K562 (cell line): ENCODE results near the gene SAPCD1. TPM values are rescaled to one million over a fixed set of nuclear protein-coding genes. Genes with fewer than 3 reads are reported as not detected.

Experiments used
- ATAC-seq: fragments of 200-7000 bp; cut with Tn5 transposase; 3 replicates; pipeline ENCODE4 v1.9.1; 2020; ENCODE audit warnings: moderate library complexity
- BruUV-seq: library from RNA; stranded (reverse); fragments of 400-500 nt; replicated peaks from 2 replicates; lab custom pipeline; 2021; lab: Mats Ljungman, UMichigan
- CTCF ChIA-PET: fragments of 300-600 bp; formaldehyde crosslinking; extraction: SDS; loops from one replicate; lab custom pipeline; 2021; ENCODE audit warnings: low intra/inter-chr PET ratio; lab: Yijun Ruan, JAX
- POLR2A ChIA-PET: fragments of 300-600, 350-650 bp; sonication (Branson Sonifier 250); formaldehyde crosslinking; extraction: SDS; loops from one replicate; lab custom pipeline; 2021; ENCODE audit warnings: antibody characterized with exemption, inconsistent platforms; lab: Yijun Ruan, JAX
- DNase-seq, 4 experiments: peaks; one replicate each; pipeline versions ENCODE4 v3.0.0 to v3.0.0-alpha.2; 2011 to 2018; ENCODE audit warnings: low spot score in 3 of 4, mixed read lengths in 3 of 4; ENCODE audit errors: extremely low read depth in 1 of 4
- FAIRE-seq: peaks from 2 replicates; lab custom pipeline; 2011; peaks lifted over from hg19 to GRCh38; lab: Jason Lieb, UNC
- H2AFZ ChIP-seq: 2 replicates; pipeline ENCODE4 v1.6.0; 2011; ENCODE audit warnings: low read depth, low read length, control low read depth, inconsistent platforms
- H3K27ac ChIP-seq: fragments of 200-600 bp; 3 replicates; pipeline ENCODE4 v1.8.0; 2011; ENCODE audit warnings: low read depth, mild to moderate bottlenecking, control low read depth, inconsistent platforms, low read length, moderate library complexity, mixed read lengths; ENCODE audit errors: extremely low read depth
- H3K27me3 ChIP-seq, 2 experiments: fragments of 300-600 bp in 1 of 2; 2 replicates in 1 of 2; 3 replicates in 1 of 2; pipeline versions ENCODE4 v1.6.0 to v1.8.0; 2011; ENCODE audit warnings: inconsistent platforms in 2 of 2, low read length in 2 of 2, mild to moderate bottlenecking in 1 of 2, mixed read lengths in 1 of 2, moderate library complexity in 1 of 2; ENCODE audit not compliant: control insufficient read depth in 2 of 2, insufficient read depth in 2 of 2
- H3K36me3 ChIP-seq: fragments of 300-600 bp; 3 replicates; pipeline ENCODE4 v1.8.0; 2011; ENCODE audit warnings: mild to moderate bottlenecking, low read length, inconsistent platforms; ENCODE audit not compliant: control insufficient read depth, insufficient read depth
- H3K4me1 ChIP-seq, 2 experiments: fragments of 200-600 bp in 1 of 2; replicated peaks in 1 of 2; 2 replicates in 1 of 2; 3 replicates in 1 of 2; pipeline versions ENCODE4 v1.5.1 to v1.8.0; 2011; ENCODE audit warnings: inconsistent platforms in 2 of 2, low read length in 2 of 2, mild to moderate bottlenecking in 1 of 2, mixed read lengths in 1 of 2, moderate library complexity in 1 of 2; ENCODE audit not compliant: control insufficient read depth in 2 of 2, insufficient read depth in 2 of 2
- H3K4me2 ChIP-seq: 2 replicates; pipeline ENCODE4 v1.6.1; 2011; ENCODE audit warnings: low read length, control low read depth, inconsistent platforms, mixed read lengths; ENCODE audit not compliant: insufficient read depth
- H3K4me3 ChIP-seq: fragments of 200-600 bp; sonication (generic), shearing (Covaris generic); 2 replicates; pipeline ENCODE4 v1.5.1; 2016; ENCODE audit warnings: control low read depth, inconsistent platforms
- H3K79me2 ChIP-seq: fragments of 200-600 bp; 3 replicates; pipeline ENCODE4 v1.8.0; 2011; ENCODE audit warnings: low read length, inconsistent platforms; ENCODE audit not compliant: control insufficient read depth, insufficient read depth
- H3K9ac ChIP-seq, 2 experiments: 2 replicates each; pipeline versions ENCODE4 v1.6.0 to v1.6.1; 2011; ENCODE audit warnings: low read depth in 2 of 2, low read length in 2 of 2, control low read depth in 1 of 2, inconsistent platforms in 1 of 2, mild to moderate bottlenecking in 1 of 2, mixed read lengths in 1 of 2; ENCODE audit not compliant: insufficient read depth in 1 of 2
- H3K9me1 ChIP-seq: one replicate; pipeline ENCODE4 v1.6.0; 2011; ENCODE audit warnings: inconsistent platforms, mild to moderate bottlenecking, low read length, moderate library complexity; ENCODE audit not compliant: control insufficient read depth, insufficient read depth
- H3K9me3 ChIP-seq: replicated peaks from 2 replicates; pipeline ENCODE4 v1.5.1; 2011; ENCODE audit warnings: low read depth, low read length, inconsistent platforms; ENCODE audit not compliant: control insufficient read depth, insufficient read depth
- H4K20me1 ChIP-seq: replicated peaks from 2 replicates; pipeline ENCODE4 v1.6.1; 2011; ENCODE audit warnings: low read length, inconsistent platforms, mixed read lengths; ENCODE audit not compliant: control insufficient read depth, insufficient read depth
- FIP1L1 ChIP-seq: fragments of 200-400 bp; formaldehyde crosslinking; IDR thresholded peaks from 2 replicates; pipeline ENCODE4 v1.6.1; 2018; ENCODE audit warnings: mild to moderate bottlenecking, low read depth, low read length; ENCODE audit not compliant: poor library complexity, severe bottlenecking
- IRF1 ChIP-seq: sonication (generic); formaldehyde crosslinking; IDR thresholded peaks from 2 replicates; pipeline ENCODE4 v1.8.0; 2022; ENCODE audit warnings: missing genetic modification reagents, mild to moderate bottlenecking, borderline replicate concordance
- JUND ChIP-seq, 2 experiments: IDR thresholded peaks; 2 replicates in 1 of 2; 3 replicates in 1 of 2; pipeline ENCODE4 v1.6.1; 2011; ENCODE audit warnings: borderline replicate concordance in 2 of 2, low read depth in 2 of 2, low read length in 2 of 2, improper control_type of control experiment in 1 of 2, missing biosample characterization in 1 of 2, missing genetic modification characterization in 1 of 2, missing genetic modification reagents in 1 of 2
- MYC ChIP-seq, 2 experiments: fragments of 250-450 bp in 1 of 2; sonication (Bioruptor Pico) in 1 of 2; IDR thresholded peaks; 2 replicates each; pipeline versions ENCODE4 v1.5.1 to v1.6.1; 2012 to 2021; ENCODE audit warnings: low read depth in 2 of 2, borderline replicate concordance in 1 of 2, improper control_type of control experiment in 1 of 2, low read length in 1 of 2, mild to moderate bottlenecking in 1 of 2, moderate library complexity in 1 of 2
- PRPF4 ChIP-seq: fragments of 200-400 bp; formaldehyde crosslinking; IDR thresholded peaks from one replicate; pipeline ENCODE4 v1.6.1; 2017; ENCODE audit warnings: low read length, low read depth, mild to moderate bottlenecking; ENCODE audit not compliant: insufficient read depth, poor library complexity, severe bottlenecking
- SIN3A ChIP-seq, 2 experiments: fragments of 150-350 bp in 1 of 2; IDR thresholded peaks; 2 replicates each; pipeline ENCODE4 v1.6.1; 2011 to 2016; ENCODE audit warnings: borderline replicate concordance in 2 of 2, low read depth in 2 of 2, low read length in 2 of 2, mild to moderate bottlenecking in 2 of 2, moderate library complexity in 2 of 2; ENCODE audit not compliant: control insufficient read depth in 1 of 2
- SLC30A9 ChIP-seq: fragments of 250-450 bp; sonication (Bioruptor Pico); IDR thresholded peaks from 2 replicates; pipeline ENCODE4 v1.8.0; 2022; ENCODE audit warnings: mild to moderate bottlenecking, moderate library complexity
- THRA ChIP-seq: fragments of 450-650 bp; IDR thresholded peaks from 2 replicates; pipeline ENCODE4 v1.6.1; 2017; ENCODE audit warnings: mild to moderate bottlenecking, moderate library complexity
- ZBTB33 ChIP-seq: sonication (generic); formaldehyde crosslinking; IDR thresholded peaks from 2 replicates; pipeline ENCODE4 v1.8.1; 2023; ENCODE audit warnings: mild to moderate bottlenecking, missing genetic modification reagents
- WGBS: fragments of 100-300 bp; shearing (Covaris generic); methylation state at CpG from one replicate; pipeline ENCODE4 v1.1.6; 2016; ENCODE audit warnings: low coverage, mixed read lengths; ENCODE audit not compliant: insufficient coverage; ENCODE audit errors: missing lambda C conversion rate; 5-methylcytosine and 5-hydroxymethylcytosine counted together
- in situ Hi-C: fragments of 300-500 bp; cut with MboI; formaldehyde crosslinking; loops from 4 replicates; pipeline ENCODE4 v1.15.0; 2018; ENCODE audit warnings: inconsistent platforms, mixed read lengths
- intact Hi-C: fragments of 100-400 bp; cut with micrococcal nuclease; formaldehyde crosslinking; loops from 2 replicates; pipeline ENCODE4 v1.14.2; 2022
- polyA plus RNA-seq, 8 experiments: library from polyadenylated mRNA; depleted of rRNA in 4 of 8; stranded (reverse) in 5 of 8; unstranded in 3 of 8; fragments of >200 nt; fragmentation: Nextera tagmentation in 2 of 8; fragmentation: Illumina TruSeq in 1 of 8; extraction: Ambion mirVana in 2 of 8; extraction: Trizol in 1 of 8; gene quantifications; 2 replicates each; pipeline versions ENCODE4 v1.2.1 to v1.2.3, GENCODE V29; 2011 to 2014; ENCODE audit warnings: inconsistent platforms in 1 of 8, missing spikeins in 1 of 8
- total RNA-seq, 7 experiments: library from RNA; depleted of rRNA in 6 of 7; stranded (reverse); fragments of >200 nt in 6 of 7; fragmentation: Illumina TruSeq in 2 of 7; extraction: Trizol in 2 of 7; gene quantifications; 2 replicates each; pipeline versions ENCODE4 v1.2.1 to v1.2.3, GENCODE V29; 2011 to 2021; ENCODE audit warnings: low replicate concordance in 1 of 7
- TF ChIP-seq, protein P1 (sequence below): sonication (generic); formaldehyde crosslinking; IDR thresholded peaks from 2 replicates; pipeline ENCODE4 v1.8.0; 2022; ENCODE audit warnings: mild to moderate bottlenecking, missing genetic modification reagents, borderline replicate concordance

SAPCD1 gene
- total and polyA plus RNA-seq, 9 of the 15 experiments (the other 6 are each of a cell fraction or from before 2014, with no cell fraction given) = 2.6 to 30.2 (median 7.4) TPM

DNA sequence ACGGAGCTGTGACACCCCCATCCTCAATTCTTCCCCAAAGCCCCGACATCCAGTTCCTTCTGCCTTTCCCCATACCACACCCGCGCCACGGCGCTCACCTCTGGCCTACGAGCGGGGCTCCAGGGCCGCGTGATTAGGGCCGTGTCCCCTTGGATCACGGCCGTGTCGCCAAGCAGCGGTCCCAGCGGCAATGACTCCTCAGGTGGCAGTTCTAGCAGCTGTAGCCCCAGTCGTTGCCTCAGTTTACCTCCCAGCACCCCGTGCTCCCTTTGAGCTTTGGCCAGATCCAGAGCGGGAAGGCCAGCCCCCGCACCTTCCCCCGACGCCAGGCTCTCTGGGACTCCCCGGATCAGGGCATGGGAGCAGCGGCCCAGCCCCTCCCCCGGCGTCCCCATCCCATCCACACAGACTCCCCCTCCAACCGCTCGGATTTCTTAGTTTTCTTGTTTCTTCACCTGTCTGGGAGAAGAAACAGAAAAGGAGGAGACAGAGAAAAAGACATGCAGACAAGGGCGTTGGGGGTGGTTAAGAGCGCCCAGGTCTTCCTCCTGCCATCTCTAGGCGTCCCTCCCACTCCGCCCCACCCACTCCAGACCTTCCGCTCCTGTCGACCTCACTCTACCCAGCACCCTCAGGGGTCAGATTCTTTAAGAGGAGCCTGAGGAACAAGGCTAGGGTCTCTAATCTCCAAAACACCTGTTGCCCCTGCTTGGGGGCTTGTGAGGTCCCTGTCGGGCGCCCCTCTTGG, 33.5 kb upstream of the SAPCD1 start, which contains the start of gene DDAH2:
DDAH2 (minus strand) TSS at position 533 of the 748 bp plus-strand sequence; CDS start at position 395, 138 bp downstream.
- Histone ChIP-seq H3K9me3 (no peaks in the 10 kb centered on the region), H3K4me3 (peak within 1 kb of the TSS; percentile 65), H3K4me1 (peaks cover 48 to 66% of the 10 kb centered on the region in 2 experiments), H3K27me3 (no peaks in the 10 kb centered on the region), H3K79me2 (peaks cover 34% of the 10 kb centered on the region), H3K9me1 (peaks cover 5% of the 10 kb centered on the region), H4K20me1 (peaks cover 6% of the 10 kb centered on the region), H2AFZ (peak within 1 kb of the TSS; percentile 71), H3K4me2 (peak within 1 kb of the TSS; percentile 94), H3K36me3 (peaks cover 64% of the 10 kb centered on the region), H3K9ac (peak within 1 kb of the TSS; percentile 58 to 85), H3K27ac (peak within 1 kb of the TSS; percentile 75)
- DNase-seq (peak in 1 of 4 experiments; percentile 59), FAIRE-seq (no peak), ATAC-seq (peak; percentile 2; the same call in 1 of the 3 replicates)
- WGBS = 65% methylated on average over 35 of the region's 36 CpGs
- ChIA-PET CTCF (interaction anchor here (0.6 to 2.0 kb wide), 5 partner anchors 32 to 141 kb away, joined by 3 to 18 read pairs (median 5); no protein-coding TSS in a partner anchor), POLR2A (interaction anchor here (0.7 to 15.0 kb wide), 34 partner anchors 3 to 316 kb away, joined by 3 to 236 read pairs (median 5); partner anchors contain the start of genes ABHD16A, BAG6, C6orf47 and CLIC1)
- in situ Hi-C loops (no loop called here), intact Hi-C loops (loop anchor here (1.0 to 2.0 kb wide), 4 partner anchors 40 to 98 kb away; partner anchors contain the start of genes HSPA1B and VARS1)
- BruUV-seq = no TSS peak
- no peak for TF ChIP-seq JUND (IDR thresholded peaks at IDR 0.05; ENCODE audit: borderline replicate concordance, low read depth, low read length)
- TF ChIP-seq JUND (tag; IDR thresholded peaks at IDR 0.05; ENCODE audit: borderline replicate concordance, low read depth, low read length) = no peak; the same call in 2 of the 3 replicates
- peak; percentile 8; the same call in 1 of the 2 replicates for TF ChIP-seq SLC30A9 (CRISPR knock-in tag)
- TF ChIP-seq THRA = no peak
- peak in 1 of 2 experiments; percentile 50; a peak in 1 of 4 replicates for TF ChIP-seq SIN3A (IDR thresholded peaks at IDR 0.05; ENCODE audit: borderline replicate concordance in 2 of 2, control insufficient read depth in 1 of 2, low read depth in 2 of 2, low read length in 2 of 2)
- peak; percentile 28; the same call in 1 of the 2 replicates for TF ChIP-seq IRF1
- peak; percentile 28 for TF ChIP-seq PRPF4
- peak; percentile 99 for TF ChIP-seq FIP1L1
- peak; percentile 96 for TF ChIP-seq ZBTB33
- TF ChIP-seq, protein P1, sequence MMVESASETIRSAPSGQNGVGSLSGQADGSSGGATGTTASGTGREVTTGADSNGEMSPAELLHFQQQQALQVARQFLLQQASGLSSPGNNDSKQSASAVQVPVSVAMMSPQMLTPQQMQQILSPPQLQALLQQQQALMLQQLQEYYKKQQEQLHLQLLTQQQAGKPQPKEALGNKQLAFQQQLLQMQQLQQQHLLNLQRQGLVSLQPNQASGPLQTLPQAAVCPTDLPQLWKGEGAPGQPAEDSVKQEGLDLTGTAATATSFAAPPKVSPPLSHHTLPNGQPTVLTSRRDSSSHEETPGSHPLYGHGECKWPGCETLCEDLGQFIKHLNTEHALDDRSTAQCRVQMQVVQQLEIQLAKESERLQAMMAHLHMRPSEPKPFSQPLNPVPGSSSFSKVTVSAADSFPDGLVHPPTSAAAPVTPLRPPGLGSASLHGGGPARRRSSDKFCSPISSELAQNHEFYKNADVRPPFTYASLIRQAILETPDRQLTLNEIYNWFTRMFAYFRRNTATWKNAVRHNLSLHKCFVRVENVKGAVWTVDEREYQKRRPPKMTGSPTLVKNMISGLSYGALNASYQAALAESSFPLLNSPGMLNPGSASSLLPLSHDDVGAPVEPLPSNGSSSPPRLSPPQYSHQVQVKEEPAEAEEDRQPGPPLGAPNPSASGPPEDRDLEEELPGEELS (CRISPR knock-in tag) = 0 out of 2 replicates have a peak, but pooled peaks have one; percentile 81
- no peak for TF ChIP-seq MYC (IDR thresholded peaks at IDR 0.05; ENCODE audit: low read depth, low read length)
- TF ChIP-seq MYC (CRISPR knock-in tag; IDR thresholded peaks at IDR 0.05; ENCODE audit: borderline replicate concordance, low read depth) = peak; percentile 15; the same call in 1 of the 2 replicates
